GM12801 (cell line): Measurements from ENCODE around the gene COL4A6.

Source experiments
- TF ChIP-seq, protein P1 (sequence below): IDR thresholded peaks from one replicate; pipeline ENCODE4 v1.5.1; 2011; ENCODE audit warnings: control low read depth; ENCODE audit not compliant: insufficient read length; ENCODE audit errors: extremely low read depth

The COL4A6 gene

DNA sequence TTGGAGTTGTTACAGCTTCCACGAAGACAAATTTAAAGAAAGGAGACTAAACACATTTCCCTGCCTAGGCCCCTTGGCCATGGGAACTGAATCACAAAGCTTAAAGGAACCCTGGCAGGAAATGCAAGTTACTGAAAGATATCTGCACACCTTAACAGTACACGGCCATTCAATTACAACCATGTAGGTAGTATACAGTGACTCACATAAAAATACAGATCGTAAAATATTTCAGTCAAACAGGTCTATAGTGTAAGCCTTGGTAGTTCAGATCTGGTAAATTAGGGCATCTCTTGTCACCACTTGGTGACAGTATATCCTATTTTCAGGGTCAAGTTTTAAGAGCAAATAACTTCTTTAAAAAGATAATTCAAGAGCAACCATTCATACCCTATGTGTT, 234.7 kb downstream of the COL4A6 start:
- TF ChIP-seq, protein P1, sequence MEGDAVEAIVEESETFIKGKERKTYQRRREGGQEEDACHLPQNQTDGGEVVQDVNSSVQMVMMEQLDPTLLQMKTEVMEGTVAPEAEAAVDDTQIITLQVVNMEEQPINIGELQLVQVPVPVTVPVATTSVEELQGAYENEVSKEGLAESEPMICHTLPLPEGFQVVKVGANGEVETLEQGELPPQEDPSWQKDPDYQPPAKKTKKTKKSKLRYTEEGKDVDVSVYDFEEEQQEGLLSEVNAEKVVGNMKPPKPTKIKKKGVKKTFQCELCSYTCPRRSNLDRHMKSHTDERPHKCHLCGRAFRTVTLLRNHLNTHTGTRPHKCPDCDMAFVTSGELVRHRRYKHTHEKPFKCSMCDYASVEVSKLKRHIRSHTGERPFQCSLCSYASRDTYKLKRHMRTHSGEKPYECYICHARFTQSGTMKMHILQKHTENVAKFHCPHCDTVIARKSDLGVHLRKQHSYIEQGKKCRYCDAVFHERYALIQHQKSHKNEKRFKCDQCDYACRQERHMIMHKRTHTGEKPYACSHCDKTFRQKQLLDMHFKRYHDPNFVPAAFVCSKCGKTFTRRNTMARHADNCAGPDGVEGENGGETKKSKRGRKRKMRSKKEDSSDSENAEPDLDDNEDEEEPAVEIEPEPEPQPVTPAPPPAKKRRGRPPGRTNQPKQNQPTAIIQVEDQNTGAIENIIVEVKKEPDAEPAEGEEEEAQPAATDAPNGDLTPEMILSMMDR = no peak

DNA sequence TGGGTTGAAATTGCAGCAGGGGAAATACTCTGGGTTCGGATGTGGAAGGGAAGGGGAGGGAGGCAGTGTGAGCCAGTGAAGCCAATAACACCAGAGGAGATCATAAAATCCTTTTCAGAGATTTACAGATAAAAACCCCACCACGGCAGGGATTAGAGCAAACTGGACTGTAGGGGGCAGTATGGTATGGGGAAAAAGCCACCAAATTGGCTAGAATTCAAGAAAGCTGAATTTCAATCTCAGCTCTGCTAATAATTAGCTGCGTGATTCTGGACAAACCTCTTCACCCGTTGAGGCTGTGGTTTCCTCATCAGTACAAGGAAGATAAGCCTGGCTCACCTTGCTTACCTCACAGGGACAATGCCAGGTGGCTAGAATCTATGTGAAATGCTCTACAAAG, 238.5 kb downstream of the COL4A6 start:
- TF ChIP-seq, protein P1 = no peak

DNA sequence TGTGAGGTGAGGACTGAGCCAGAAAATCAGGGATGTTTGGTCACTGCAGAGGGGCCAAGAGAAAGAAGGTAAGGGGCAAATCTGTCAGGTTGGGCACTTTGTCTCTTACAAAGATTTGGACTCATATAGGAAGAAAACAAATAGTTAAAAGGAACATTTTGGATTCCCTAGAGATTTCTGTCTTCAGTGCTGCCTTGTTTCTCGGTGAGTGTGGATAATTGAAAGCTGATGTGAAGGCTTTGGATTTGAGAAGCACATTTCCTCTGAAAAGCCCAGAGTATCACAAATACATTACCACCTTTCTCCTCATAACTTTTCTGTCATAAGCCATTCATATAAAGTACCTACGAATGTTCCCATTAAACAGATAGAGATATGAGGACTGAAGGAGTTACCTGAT, 239.2 kb downstream of the COL4A6 start:
- TF ChIP-seq, protein P1 = no peak

DNA sequence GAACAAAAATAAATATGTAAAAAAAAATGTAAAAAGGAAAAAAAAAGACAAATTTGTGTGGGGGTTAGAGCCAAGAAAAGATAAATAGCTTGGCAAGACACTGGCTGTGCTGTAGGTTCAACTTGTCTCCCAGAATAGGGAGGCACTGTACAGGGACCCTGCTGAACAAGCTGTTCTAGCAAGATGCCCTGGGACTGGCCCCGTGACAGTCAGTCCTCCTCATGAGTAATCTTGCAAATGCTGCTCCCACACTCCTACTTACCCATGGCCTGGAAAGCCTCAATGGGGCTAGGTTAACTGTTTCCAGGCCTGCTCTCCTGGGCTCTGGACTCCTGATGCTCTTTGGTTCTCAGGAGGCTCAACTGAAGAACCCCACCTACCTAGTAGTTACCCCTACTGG, 239.8 kb downstream of the COL4A6 start:
- TF ChIP-seq, protein P1 = no peak

DNA sequence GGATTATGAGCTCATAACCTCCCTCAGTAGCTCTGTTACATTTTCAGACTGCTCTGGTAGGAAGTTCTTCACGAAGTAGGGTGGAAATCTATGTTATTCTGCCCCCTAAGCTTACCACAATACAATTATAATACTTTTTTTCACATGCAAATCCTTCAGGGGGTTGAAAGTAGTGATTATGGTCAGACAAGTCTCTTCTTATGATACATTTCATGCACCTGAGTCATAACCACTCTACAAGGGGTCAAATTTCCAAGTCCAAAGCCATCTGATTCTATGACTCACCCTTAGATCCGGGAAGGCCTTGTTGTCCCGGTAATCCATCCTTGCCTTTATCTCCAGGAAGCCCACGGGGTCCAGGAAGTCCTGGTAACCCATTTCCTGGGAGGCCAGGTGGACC, 251.4 kb downstream of the COL4A6 start:
- TF ChIP-seq, protein P1 = no peak

DNA sequence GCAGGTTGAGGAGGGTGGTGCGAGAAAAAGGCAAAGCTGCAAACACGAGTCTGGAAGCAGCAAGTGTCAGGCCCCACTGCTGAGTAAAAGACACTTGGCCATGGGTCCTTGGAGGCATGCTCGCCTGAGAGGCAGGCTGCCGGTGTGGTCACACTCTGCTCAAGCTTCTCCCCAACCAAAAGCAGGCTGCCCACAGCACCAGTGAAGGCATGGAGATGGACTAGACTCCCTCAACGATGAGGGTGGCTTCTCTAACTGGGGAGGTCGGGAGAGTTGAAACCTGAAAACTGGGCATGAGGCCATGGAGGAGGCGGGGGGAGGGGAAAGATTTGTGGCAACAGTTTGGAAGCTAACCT, 260.1 kb downstream of the COL4A6 start:
- TF ChIP-seq, protein P1 = no peak

DNA sequence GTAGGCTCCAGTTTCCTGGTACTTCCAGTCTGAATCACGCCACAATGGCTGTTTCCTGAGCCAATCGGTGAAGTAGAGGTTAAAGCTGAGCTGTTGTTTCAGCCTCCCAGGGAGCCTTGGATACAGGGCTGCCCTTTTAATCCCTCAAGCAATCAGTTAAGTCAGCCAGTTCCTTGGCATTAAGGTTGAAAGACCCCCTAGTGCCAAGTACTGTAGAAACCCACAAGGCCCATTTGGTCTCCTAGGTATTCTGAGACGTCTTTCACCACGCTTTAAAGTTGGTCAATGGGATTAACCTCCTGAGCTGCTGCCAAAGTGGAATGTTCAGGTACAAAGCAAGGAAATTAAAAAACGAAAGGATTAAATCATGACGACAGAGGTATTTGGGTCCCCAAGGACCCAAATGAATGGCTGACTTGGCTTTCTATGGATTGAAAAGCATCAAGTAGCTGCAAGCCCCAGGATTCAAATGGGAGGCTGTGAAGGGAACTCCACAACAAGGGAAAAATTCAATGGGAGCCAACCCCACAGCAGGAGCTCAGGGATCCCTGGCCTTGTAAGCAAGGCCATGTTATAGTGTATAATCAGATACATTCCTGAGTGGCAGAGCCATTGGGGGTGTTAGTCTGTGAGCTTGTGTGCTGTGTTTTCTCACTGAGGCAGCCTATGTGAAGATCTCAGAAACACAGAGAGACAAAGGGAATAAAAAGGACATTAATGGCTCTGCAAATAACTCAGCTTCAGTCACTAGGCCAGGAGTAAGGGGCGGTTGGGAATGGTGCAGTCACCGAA, 260.7 kb downstream of the COL4A6 start:
- TF ChIP-seq, protein P1 = no peak
